ENCODE data around the gene FERMT3. TPM values are rescaled to one million over a fixed set of nuclear protein-coding genes. Genes with fewer than 3 reads are reported as not detected.
A peak's percentile ranks its signal among the peaks of the same experiment; 100 is the strongest.

FERMT3 gene
- total RNA-seq, 1 donor = 7.0 TPM

DNA sequence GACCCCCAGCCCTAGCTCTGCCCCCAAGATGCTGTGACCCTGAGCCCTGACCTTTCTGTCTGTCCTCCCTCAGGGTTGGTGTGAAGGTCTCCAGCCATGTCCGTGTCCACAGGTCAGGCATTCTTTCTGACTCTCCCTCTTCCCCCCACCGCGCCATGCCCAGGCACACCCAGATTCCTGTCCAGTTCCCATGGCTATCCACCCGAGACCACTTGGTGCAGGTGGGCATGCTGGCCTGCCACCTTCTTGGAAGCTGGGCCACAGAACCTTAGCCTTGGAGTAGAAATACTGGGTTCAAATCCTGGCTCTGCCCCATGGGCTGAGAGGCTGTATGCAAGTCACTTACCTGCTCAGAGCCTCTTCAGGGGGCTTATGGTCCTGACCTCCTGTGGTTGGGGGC, 42.5 kb downstream of the FERMT3 start:
- TF ChIP-seq, protein P1, sequence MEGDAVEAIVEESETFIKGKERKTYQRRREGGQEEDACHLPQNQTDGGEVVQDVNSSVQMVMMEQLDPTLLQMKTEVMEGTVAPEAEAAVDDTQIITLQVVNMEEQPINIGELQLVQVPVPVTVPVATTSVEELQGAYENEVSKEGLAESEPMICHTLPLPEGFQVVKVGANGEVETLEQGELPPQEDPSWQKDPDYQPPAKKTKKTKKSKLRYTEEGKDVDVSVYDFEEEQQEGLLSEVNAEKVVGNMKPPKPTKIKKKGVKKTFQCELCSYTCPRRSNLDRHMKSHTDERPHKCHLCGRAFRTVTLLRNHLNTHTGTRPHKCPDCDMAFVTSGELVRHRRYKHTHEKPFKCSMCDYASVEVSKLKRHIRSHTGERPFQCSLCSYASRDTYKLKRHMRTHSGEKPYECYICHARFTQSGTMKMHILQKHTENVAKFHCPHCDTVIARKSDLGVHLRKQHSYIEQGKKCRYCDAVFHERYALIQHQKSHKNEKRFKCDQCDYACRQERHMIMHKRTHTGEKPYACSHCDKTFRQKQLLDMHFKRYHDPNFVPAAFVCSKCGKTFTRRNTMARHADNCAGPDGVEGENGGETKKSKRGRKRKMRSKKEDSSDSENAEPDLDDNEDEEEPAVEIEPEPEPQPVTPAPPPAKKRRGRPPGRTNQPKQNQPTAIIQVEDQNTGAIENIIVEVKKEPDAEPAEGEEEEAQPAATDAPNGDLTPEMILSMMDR (IDR thresholded peaks at IDR 0.05; ENCODE audit: insufficient read depth, low read length) = no peak

DNA sequence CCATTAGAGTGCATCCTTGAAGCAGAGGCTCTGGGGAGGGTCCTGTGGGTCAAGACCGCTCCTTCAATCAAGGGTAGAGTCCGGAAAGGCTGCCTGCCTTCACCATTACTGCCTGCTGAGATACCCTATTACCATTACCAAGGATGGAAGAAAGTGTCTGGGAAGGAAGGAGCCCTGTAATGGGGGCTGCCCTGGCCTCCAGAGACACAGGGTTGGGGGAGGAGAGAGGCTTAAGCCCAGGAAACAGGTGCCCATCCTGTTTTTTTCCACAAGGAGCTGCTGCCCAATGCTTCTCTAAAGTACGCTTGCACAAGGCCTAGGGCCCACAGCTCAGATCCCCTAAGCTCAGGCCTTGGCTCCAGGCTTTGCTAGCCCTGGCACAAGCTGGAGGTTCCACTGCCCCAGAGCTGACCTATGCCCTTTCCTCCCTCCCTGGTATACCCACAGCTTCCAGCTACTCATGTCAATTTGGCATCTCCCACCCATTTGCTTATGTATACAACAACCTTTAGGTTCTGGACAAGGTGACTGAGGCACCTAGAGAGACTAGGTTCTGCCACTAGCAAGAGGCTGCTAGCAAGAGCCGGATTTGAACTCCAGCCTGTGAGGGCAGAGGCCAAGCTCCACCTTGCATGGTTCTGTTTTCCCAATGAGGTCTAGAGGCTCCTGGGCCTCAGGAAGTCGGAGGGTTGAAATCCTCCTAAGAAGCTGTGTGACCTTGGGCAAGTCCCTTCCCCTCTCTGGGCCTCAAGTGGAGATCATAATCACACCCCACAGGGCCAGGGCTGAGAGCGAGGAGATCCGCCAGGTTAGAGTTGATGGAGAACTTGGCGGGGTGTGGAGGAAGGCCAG, 43.3 kb downstream of the FERMT3 start:
- TF ChIP-seq, protein P1 (IDR thresholded peaks at IDR 0.05; ENCODE audit: insufficient read depth, low read length) = no peak
- no peak for DNase-seq (ENCODE audit: low read depth)

More for the DNA sequence above, 42.5 kb downstream of the FERMT3 start:
- no peak for DNase-seq (ENCODE audit: low read depth)
- no peak overlapping the region for H3K4me3 ChIP-seq (ENCODE audit: low read depth, low read length)

DNA sequence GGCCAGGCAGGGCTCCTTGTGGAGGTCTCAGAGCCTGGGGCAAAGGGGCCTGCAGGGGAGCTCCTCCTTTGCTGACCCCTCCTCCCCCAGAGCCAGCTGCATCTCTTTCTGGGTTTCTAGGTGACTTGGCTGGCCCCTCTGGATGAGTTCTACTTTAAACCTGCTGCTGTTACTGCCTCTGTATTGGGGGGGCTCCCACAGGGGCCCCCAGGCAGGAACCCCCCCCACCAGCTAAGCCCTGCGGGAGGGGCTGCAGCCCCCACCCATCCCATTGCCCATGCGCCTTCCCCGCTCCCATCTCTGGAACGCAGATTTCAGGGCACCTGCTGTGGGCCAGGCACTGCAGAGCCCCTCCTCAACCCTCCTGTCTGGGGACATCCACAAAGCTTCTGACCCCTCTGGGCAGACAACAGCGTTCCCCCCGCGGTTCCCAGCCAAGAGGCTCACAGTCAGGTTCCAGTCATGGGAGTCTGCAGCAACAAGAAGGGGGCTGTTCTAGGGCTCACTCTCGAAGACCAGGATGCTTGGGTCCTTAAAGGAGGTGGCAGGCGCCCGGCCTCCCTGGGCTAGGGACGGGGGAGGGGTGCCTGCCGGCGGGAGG, 44.0 kb downstream of the FERMT3 start:
- TF ChIP-seq, protein P1 (IDR thresholded peaks at IDR 0.05; ENCODE audit: insufficient read depth, low read length) = no peak

More for the DNA sequence above, 43.3 kb downstream of the FERMT3 start:
- no peak overlapping the region for H3K4me3 ChIP-seq (ENCODE audit: low read depth, low read length)

DNA sequence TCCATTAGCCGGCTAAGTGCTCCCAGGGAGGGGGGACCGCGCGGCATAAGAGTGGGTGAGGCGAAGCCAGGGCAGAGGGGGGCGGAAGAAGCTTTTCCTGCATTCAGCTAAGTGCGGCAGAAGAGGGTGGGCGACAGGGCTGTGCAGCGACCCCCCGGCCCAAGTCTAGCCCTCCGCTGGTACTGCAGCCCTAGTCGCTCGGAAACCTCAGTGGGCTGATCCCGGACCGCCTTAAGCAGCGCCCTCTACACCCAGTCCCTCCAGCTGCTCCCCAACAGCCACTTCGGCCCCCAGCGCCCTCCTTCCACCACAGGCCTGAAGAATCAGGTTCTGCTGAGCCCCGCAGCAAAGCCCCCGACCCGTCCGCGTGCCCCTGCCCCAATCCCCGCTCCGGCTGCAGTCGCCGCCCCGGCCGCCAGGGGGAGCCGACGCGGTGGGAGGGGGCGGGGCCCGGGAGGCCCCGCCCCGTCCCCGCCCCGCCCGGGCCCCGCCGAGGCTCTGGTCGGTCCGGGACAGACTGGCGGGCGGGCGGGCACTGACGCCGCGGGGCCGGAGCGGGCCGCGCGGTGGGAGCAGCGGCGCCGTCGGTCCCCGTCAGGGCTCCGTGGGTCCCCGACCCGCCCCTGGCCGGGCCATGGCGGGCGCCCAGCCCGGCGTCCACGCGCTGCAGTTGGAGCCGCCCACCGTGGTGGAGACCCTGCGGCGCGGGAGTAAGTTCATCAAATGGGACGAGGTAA, 44.7 kb downstream of the FERMT3 start, which contains the start of gene PLCB3:
Gene PLCB3 (plus strand): TSS at position 515 of the 737 bp plus-strand sequence. CDS start 120 bp downstream, at position 635.
- TF ChIP-seq, protein P1 (IDR thresholded peaks at IDR 0.05; ENCODE audit: insufficient read depth, low read length) = peak; percentile 58
- no peak for DNase-seq (ENCODE audit: low read depth)
- H3K4me3 ChIP-seq (ENCODE audit: low read depth, low read length) = peak within 1 kb of the TSS; percentile 82

More for the DNA sequence above, 44.0 kb downstream of the FERMT3 start:
- no peak for DNase-seq (ENCODE audit: low read depth)
- peak overlapping the region; percentile 72 for H3K4me3 ChIP-seq (ENCODE audit: low read depth, low read length)

DNA sequence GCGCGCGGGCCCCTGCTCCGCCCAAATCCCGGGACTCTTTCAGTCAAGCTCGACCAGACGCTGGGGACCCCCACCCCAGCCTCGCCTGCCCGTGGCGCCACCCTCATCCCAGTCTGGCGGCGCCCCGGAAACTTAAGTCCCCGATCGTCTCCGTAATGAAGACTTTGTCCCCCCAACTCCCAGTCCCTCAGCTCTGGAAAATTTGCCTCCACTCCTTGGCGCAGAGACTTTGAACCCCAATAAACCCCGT, 45.2 kb downstream of the FERMT3 start:
- no peak for DNase-seq (ENCODE audit: low read depth)
- peak overlapping the region; percentile 82 for H3K4me3 ChIP-seq (ENCODE audit: low read depth, low read length)
- TF ChIP-seq, protein P1 (IDR thresholded peaks at IDR 0.05; ENCODE audit: insufficient read depth, low read length) = no peak

DNA sequence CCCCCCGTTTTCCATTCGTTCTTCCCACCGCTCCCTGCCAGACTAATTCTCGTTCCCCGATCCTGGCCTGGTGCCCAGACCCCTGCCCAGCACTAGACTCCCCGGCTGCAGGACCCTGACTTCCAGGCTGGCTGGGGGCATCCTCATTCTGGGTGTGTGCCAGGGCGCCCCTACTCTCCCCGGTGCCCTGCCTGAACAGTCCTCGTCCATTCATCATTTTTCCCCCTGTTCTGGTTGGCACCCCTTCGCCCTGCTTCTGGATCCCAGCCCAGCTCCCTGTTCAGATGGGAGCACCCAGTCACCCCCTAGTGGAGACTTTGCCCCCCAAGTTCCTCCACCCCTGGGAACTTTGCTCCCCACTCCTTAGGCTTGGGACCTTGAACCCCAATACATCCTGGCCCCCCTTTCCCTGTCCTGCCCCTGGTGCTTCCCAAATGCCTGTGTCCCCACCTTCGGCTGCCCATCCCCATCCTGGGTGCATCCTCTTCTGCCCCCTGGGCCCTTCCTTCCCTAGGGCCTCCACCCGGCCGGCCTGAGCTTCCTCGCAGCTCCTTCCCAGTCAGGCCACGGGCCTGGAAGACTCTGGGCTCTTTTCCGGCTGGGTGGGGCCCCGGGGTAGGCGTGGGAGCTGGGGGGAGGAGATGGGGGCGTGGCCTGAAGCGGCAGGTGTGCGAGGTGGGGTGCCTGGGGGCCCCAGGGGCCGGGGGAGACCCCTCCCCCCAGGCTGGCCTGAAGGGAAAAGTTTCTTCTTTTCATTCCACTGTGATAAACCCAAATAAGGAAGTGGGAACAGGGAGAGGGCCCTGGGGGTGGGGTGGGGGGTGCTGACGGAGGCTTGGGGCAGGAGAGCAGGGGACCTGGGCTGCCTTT, 45.7 kb downstream of the FERMT3 start:
- TF ChIP-seq, protein P1 (IDR thresholded peaks at IDR 0.05; ENCODE audit: insufficient read depth, low read length) = peak; percentile 51
- DNase-seq (ENCODE audit: low read depth) = no peak
- H3K4me3 ChIP-seq (ENCODE audit: low read depth, low read length) = peak overlapping the region; percentile 82
